HepG2 (cell line): ENCODE results near the gene RPS19.

Experiments used
- HDAC2 ChIP-seq: sonication (generic); formaldehyde crosslinking; IDR thresholded peaks from 2 replicates; pipeline ENCODE4 v1.4.0; 2020; ENCODE audit warnings: missing genetic modification reagents
- KMT2A ChIP-seq: sonication (generic); formaldehyde crosslinking; IDR thresholded peaks from 2 replicates; pipeline ENCODE4 v1.4.0; 2020; ENCODE audit warnings: missing genetic modification reagents
- NBN ChIP-seq: fragments of 450-650 bp; conservative IDR thresholded peaks from 2 replicates; pipeline ENCODE4 v1.6.1; 2017
- NR2F2 ChIP-seq: IDR thresholded peaks from 2 replicates; pipeline ENCODE4 v1.6.1; 2012; ENCODE audit warnings: low read depth, inconsistent platforms, borderline replicate concordance
- PTBP1 ChIP-seq: fragments of 200-400 bp; formaldehyde crosslinking; IDR thresholded peaks from 2 replicates; pipeline ENCODE4 v1.6.1; 2018; ENCODE audit warnings: low read length, low read depth; ENCODE audit not compliant: poor library complexity, severe bottlenecking
- TBX3 ChIP-seq: fragments of 450-650 bp; IDR thresholded peaks from 2 replicates; pipeline ENCODE4 v1.6.1; 2017; ENCODE audit warnings: antibody characterized with exemption, mild to moderate bottlenecking, inconsistent platforms, borderline replicate concordance
- TOE1 ChIP-seq: sonication (generic); formaldehyde crosslinking; IDR thresholded peaks from 2 replicates; pipeline ENCODE4 v1.4.0; 2020; ENCODE audit warnings: mild to moderate bottlenecking, missing genetic modification reagents
- ZNF558 ChIP-seq: sonication (generic); formaldehyde crosslinking; IDR thresholded peaks from 2 replicates; pipeline ENCODE4 v1.9.0; 2022; ENCODE audit warnings: mild to moderate bottlenecking, missing genetic modification reagents, borderline replicate concordance
- TF ChIP-seq, protein P1 (sequence below): IDR thresholded peaks from 2 replicates; pipeline ENCODE4 v1.6.1; 2016; ENCODE audit warnings: low read depth, borderline replicate concordance
- TF ChIP-seq, protein P2 (sequence below): sonication (generic); formaldehyde crosslinking; IDR thresholded peaks from 2 replicates; pipeline ENCODE4 v1.5.0; 2020; ENCODE audit warnings: mild to moderate bottlenecking, missing genetic modification reagents, moderate library complexity
- TF ChIP-seq, protein P3 (sequence below): sonication (generic); formaldehyde crosslinking; IDR thresholded peaks from 2 replicates; pipeline ENCODE4 v1.8.0; 2022; ENCODE audit warnings: low read depth, missing genetic modification reagents
- TF ChIP-seq, protein P4 (sequence below): IDR thresholded peaks from 2 replicates; pipeline ENCODE4 v1.6.1; 2016

DNA sequence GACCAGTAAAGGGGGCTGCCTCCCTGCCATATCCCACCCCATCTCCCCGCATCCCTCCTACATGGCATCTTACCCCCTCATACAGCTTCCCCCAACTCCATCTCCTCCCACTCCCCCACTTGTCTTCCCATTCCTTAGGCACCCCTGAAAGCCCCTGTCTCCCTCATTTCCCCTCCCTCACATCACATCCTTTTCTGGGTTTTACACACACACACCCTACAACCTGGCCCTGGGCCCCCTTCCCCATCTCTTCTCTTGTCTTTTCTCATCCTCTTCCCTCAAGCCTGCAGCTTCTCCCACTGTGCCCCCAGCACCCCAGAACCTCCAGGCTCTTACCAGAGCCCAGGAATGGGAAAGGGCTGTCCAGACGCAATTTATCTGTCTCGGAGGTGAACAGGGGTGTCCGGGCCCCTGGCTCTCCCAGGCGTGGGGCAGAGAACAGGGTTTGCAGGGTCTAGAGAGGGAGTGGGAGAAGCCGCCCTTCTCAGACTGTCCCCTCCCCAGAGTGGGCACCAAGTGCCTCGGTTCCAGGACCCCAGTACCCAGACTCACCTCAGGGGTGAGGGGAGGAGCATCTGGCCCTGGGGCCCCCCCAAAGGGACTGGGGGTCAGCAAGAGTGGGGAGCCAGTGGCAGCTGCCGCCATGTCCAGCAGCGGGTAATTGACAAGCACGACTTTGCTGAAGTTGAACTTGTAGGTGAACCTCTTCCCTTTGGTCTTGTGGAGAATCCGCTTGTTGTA, 48.8 kb downstream of the RPS19 start:
- TF ChIP-seq NR2F2 (no peak), ZNF558 (CRISPR knock-in tag) (no peak), NBN (no peak), KMT2A (no peak), TOE1 (no peak), PTBP1 (no peak), TBX3 (no peak), HDAC2 (CRISPR knock-in tag) (no peak)
- TF ChIP-seq, protein P1, sequence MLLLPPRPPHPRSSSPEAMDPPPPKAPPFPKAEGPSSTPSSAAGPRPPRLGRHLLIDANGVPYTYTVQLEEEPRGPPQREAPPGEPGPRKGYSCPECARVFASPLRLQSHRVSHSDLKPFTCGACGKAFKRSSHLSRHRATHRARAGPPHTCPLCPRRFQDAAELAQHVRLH (CRISPR knock-in tag) = no peak
- TF ChIP-seq, protein P2, sequence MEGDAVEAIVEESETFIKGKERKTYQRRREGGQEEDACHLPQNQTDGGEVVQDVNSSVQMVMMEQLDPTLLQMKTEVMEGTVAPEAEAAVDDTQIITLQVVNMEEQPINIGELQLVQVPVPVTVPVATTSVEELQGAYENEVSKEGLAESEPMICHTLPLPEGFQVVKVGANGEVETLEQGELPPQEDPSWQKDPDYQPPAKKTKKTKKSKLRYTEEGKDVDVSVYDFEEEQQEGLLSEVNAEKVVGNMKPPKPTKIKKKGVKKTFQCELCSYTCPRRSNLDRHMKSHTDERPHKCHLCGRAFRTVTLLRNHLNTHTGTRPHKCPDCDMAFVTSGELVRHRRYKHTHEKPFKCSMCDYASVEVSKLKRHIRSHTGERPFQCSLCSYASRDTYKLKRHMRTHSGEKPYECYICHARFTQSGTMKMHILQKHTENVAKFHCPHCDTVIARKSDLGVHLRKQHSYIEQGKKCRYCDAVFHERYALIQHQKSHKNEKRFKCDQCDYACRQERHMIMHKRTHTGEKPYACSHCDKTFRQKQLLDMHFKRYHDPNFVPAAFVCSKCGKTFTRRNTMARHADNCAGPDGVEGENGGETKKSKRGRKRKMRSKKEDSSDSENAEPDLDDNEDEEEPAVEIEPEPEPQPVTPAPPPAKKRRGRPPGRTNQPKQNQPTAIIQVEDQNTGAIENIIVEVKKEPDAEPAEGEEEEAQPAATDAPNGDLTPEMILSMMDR (CRISPR knock-in tag) = no peak
- TF ChIP-seq, protein P3, sequence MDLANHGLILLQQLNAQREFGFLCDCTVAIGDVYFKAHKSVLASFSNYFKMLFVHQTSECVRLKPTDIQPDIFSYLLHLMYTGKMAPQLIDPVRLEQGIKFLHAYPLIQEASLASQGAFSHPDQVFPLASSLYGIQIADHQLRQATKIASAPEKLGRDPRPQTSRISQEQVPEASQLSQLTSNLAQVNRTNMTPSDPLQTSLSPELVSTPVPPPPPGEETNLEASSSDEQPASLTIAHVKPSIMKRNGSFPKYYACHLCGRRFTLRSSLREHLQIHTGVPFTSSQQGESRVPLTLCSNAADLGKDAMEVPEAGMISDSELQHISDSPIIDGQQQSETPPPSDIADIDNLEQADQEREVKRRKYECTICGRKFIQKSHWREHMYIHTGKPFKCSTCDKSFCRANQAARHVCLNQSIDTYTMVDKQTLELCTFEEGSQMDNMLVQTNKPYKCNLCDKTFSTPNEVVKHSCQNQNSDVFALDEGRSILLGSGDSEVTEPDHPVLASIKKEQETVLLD (CRISPR knock-in tag) = no peak
- TF ChIP-seq, protein P4, sequence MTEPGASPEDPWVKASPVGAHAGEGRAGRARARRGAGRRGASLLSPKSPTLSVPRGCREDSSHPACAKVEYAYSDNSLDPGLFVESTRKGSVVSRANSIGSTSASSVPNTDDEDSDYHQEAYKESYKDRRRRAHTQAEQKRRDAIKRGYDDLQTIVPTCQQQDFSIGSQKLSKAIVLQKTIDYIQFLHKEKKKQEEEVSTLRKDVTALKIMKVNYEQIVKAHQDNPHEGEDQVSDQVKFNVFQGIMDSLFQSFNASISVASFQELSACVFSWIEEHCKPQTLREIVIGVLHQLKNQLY = no peak
